PC-9 (cell line): ENCODE results near the gene SOSTDC1.

Experiments used
- EZH2 ChIP-seq: fragments of 200-600 bp; sonication (generic); IDR thresholded peaks from 2 replicates; pipeline ENCODE4 v1.8.0; 2017; ENCODE audit warnings: antibody characterized with exemption, low read depth
- TF ChIP-seq, protein P1 (sequence below): fragments of 200-600 bp; sonication (generic); conservative IDR thresholded peaks from 2 replicates; pipeline ENCODE4 v1.6.1; 2017; ENCODE audit warnings: mixed run types, antibody characterized with exemption, mild to moderate bottlenecking, moderate library complexity

DNA sequence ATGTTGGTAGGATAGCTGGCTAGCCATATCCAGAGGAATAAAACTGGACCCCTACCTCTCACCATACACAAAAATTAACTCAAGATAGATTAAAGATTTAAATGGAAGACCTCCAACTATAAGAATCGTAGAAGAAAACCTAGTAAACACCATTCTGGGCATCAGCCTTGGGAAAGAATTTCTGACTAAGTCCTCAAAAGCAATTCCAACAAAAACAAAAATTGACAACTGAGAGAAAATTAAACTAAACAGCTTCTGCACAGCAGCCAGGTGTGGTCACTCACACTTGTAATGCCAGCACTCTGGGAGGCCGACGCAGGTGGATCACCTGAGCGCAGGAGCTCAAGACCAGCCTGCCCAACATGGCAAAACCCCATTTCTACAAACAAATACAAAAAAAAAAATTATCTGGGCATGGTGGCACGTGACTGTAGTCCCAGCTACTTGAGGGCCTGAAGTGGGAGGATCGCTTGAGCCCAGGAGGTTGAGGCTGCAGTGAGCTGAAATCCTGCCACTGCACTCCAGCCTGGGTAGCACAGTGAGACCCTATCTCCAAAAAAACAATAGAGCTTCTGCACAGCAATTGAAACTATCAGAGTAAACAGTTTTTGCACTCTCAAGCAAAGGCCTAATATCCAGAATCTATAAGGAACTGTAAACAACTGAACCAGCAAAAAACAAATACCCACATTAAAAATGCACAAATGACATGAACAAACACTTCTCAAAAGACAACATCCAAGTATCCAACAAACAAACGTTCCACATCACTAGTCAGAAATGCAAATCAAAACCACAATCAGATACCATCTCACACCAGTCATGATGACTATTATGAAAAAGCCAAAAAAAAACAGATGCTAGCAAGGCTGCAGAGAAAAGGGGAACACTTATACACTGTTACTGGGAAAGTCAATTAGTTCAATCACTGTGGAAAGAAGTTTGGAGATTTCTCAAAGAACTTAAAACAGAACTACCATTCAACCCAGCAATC is 49.0 kb downstream of the SOSTDC1 start:
- TF ChIP-seq, protein P1, sequence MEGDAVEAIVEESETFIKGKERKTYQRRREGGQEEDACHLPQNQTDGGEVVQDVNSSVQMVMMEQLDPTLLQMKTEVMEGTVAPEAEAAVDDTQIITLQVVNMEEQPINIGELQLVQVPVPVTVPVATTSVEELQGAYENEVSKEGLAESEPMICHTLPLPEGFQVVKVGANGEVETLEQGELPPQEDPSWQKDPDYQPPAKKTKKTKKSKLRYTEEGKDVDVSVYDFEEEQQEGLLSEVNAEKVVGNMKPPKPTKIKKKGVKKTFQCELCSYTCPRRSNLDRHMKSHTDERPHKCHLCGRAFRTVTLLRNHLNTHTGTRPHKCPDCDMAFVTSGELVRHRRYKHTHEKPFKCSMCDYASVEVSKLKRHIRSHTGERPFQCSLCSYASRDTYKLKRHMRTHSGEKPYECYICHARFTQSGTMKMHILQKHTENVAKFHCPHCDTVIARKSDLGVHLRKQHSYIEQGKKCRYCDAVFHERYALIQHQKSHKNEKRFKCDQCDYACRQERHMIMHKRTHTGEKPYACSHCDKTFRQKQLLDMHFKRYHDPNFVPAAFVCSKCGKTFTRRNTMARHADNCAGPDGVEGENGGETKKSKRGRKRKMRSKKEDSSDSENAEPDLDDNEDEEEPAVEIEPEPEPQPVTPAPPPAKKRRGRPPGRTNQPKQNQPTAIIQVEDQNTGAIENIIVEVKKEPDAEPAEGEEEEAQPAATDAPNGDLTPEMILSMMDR, result no peak
- TF ChIP-seq EZH2, result no peak
